ENCODE data around the gene TMEM14A. TPM values are rescaled to one million over a fixed set of nuclear protein-coding genes. Genes with fewer than 3 reads are reported as not detected.
"Not testable (repeated sequence)": the region's sequence is repeated elsewhere in the genome, so short reads cannot be mapped to it uniquely, and the experiment has no call there.

The TMEM14A gene
- total RNA-seq, 1 donor from 2014 or later, result 12.2 TPM

DNA sequence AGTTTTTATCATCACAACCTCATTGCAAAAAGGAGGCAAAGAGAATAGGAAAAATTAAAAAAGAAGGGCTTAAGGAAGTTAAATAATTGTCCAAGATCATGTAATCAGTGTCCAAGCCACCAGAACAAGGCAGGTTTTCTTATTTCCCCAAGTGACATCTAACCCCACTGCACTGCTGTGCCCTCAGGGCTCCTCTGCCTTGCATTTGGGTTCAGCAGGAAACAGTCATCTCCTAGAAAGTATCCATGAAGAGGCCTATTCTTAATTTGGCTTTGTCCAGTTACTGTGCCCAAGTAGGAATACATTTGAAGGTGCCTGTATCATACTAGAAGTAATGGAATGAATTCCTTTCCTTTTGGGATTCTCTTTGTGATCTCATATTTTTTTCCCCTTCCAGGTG, 10.5 kb downstream of the TMEM14A start:
- Mint-ChIP-seq H3K27ac (no peak overlapping the region), H3K9me3 (no peaks in the 10 kb centered on the region), H3K36me3 (ENCODE audit: low read depth) (peaks cover 17% of the 10 kb centered on the region), H3K4me1 (ENCODE audit: low read depth) (no peaks in the 10 kb centered on the region), H3K4me3 (no peak overlapping the region), H3K27me3 (ENCODE audit: insufficient read depth) (no peaks in the 10 kb centered on the region)
- intact Hi-C loops (cut with micrococcal nuclease), result no loop called here
- no peak for DNase-seq (ENCODE audit: low spot score)

DNA sequence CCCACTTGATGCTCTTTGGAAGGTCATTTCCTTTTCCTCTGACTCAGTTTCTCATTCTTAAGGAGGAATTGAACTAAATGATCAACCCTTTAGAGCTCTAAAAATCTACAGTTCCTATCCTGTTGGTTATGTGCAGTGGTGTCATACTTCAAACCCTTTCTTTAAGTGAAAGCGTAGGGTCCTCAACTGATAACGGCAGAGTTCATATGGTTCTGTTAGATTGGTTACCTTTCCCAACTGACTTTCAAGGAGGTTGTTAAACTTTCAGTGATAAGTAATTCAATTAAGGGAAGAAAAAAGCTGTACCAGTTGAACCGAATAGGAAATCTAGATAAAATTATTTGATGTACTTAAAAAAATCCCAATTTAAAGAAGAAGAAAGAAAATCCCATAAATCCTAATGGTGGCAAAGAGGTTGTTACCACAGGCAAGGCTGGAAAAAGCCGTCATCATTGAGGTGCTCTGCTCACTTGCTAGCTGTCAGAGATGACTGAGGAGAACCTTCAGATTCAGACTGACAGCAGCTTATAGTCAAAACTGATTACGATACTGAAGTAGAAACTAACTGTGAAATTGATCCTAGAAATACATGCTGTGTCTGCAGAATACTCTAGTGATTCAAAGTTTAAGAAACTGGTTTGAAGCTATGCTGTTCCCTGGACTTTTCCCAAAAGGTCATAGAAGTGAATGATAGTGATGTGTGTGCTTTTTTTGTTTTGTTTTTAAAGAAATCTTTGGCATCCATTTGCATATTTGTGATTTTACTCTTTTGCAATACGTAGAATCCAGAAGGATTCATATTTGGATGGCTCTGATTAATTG, 16.2 kb downstream of the TMEM14A start:
- H3K27me3 Mint-ChIP-seq (ENCODE audit: insufficient read depth), result no peaks in the 10 kb centered on the region
- intact Hi-C loops (cut with micrococcal nuclease), result no loop called here
- no peak overlapping the region for H3K27ac Mint-ChIP-seq
- no peaks in the 10 kb centered on the region for H3K9me3 Mint-ChIP-seq
- no peaks in the 10 kb centered on the region for H3K4me1 Mint-ChIP-seq (ENCODE audit: low read depth)
- no peak for DNase-seq (ENCODE audit: low spot score)
- peaks cover 12% of the 10 kb centered on the region for H3K36me3 Mint-ChIP-seq (ENCODE audit: low read depth)
- H3K4me3 Mint-ChIP-seq, result no peak overlapping the region

GRCh38 chr6:52689857-52690256, 18.9 kb downstream of the TMEM14A start:
- H3K27me3 Mint-ChIP-seq (ENCODE audit: insufficient read depth), result peaks cover 3% of the 10 kb centered on the region
- intact Hi-C loops (cut with micrococcal nuclease), result no loop called here
- no peak overlapping the region for H3K27ac Mint-ChIP-seq
- peaks cover 2% of the 10 kb centered on the region for H3K36me3 Mint-ChIP-seq (ENCODE audit: low read depth)
- no peaks in the 10 kb centered on the region for H3K9me3 Mint-ChIP-seq
- no peaks in the 10 kb centered on the region for H3K4me1 Mint-ChIP-seq (ENCODE audit: low read depth)
- no peak for DNase-seq (ENCODE audit: low spot score)
- no peak overlapping the region for H3K4me3 Mint-ChIP-seq

DNA sequence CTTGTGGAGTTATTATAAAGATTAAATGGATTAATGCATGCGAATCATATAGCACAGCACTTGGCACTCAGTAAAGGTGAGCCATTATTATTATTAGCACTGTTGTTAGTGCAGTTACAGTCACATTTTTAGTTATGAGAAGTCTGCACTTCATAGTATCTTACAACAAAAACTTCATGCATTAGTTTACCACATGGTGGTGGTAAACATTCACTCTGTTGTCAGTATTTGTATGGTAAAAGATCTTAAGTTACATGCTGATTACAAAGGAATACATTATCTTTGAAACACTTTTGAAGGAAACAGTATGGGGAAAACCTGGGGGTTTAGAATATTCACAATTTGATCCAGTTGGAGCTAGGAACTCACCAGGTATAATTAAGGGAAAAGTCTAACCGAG, 20.8 kb downstream of the TMEM14A start:
- H3K4me3 Mint-ChIP-seq, result no peak overlapping the region
- H3K27ac Mint-ChIP-seq, result no peak overlapping the region
- H3K4me1 Mint-ChIP-seq (ENCODE audit: low read depth), result no peaks in the 10 kb centered on the region
- H3K9me3 Mint-ChIP-seq, result no peaks in the 10 kb centered on the region
- no peak for DNase-seq (ENCODE audit: low spot score)
- H3K36me3 Mint-ChIP-seq (ENCODE audit: low read depth), result no peaks in the 10 kb centered on the region
- intact Hi-C loops (cut with micrococcal nuclease), result no loop called here
- peaks cover 8% of the 10 kb centered on the region for H3K27me3 Mint-ChIP-seq (ENCODE audit: insufficient read depth)

GRCh38 chr6:52693773-52694172, 22.9 kb downstream of the TMEM14A start:
- H3K36me3 Mint-ChIP-seq (ENCODE audit: low read depth), result no peaks in the 10 kb centered on the region
- no peak overlapping the region for H3K4me3 Mint-ChIP-seq
- no peak overlapping the region for H3K27ac Mint-ChIP-seq
- peaks cover 13% of the 10 kb centered on the region for H3K27me3 Mint-ChIP-seq (ENCODE audit: insufficient read depth)
- DNase-seq (ENCODE audit: low spot score), result no peak
- H3K9me3 Mint-ChIP-seq, result no peaks in the 10 kb centered on the region
- intact Hi-C loops (cut with micrococcal nuclease), result no loop called here
- H3K4me1 Mint-ChIP-seq (ENCODE audit: low read depth), result no peaks in the 10 kb centered on the region

DNA sequence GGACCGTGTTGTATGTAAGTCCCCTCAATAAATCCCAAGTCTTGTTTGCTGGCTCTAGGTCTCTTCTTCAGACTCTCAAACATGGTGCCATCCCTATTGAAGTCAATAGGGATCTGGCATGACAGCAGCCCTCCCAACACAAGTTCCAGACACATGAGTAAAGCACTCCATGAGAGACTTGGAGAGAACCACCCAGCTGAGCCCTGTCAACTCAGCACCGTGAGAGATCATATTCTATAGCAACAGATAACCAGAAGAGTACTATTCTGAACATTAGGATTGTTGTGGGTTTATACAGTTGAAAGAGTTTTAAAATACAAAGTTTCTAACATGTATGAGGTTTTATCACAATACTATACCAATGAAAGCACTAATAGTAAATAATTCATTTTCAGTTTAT, 23.5 kb downstream of the TMEM14A start:
- H3K27me3 Mint-ChIP-seq (ENCODE audit: insufficient read depth), result peaks cover 13% of the 10 kb centered on the region
- H3K4me1 Mint-ChIP-seq (ENCODE audit: low read depth), result no peaks in the 10 kb centered on the region
- no peaks in the 10 kb centered on the region for H3K36me3 Mint-ChIP-seq (ENCODE audit: low read depth)
- intact Hi-C loops (cut with micrococcal nuclease), result no loop called here
- H3K4me3 Mint-ChIP-seq, result no peak overlapping the region
- H3K27ac Mint-ChIP-seq, result no peak overlapping the region
- no peak for DNase-seq (ENCODE audit: low spot score)
- no peaks in the 10 kb centered on the region for H3K9me3 Mint-ChIP-seq

- H3K9me3 Mint-ChIP-seq, result no peaks in the 10 kb centered on the region
These were observed 25.5 kb downstream of the TMEM14A start for GRCh38 chr6:52696418-52696817.

GRCh38 chr6:52697903-52698302, 27.0 kb downstream of the TMEM14A start:
- intact Hi-C loops (cut with micrococcal nuclease), result no loop called here
- DNase-seq (ENCODE audit: low spot score), result no peak
- no peak overlapping the region for H3K4me3 Mint-ChIP-seq
- H3K27me3 Mint-ChIP-seq (ENCODE audit: insufficient read depth), result peaks cover 20% of the 10 kb centered on the region
- H3K4me1 Mint-ChIP-seq (ENCODE audit: low read depth), result no peaks in the 10 kb centered on the region
- H3K9me3 Mint-ChIP-seq, result no peaks in the 10 kb centered on the region
- H3K27ac Mint-ChIP-seq, result no peak overlapping the region
- H3K36me3 Mint-ChIP-seq (ENCODE audit: low read depth), result no peaks in the 10 kb centered on the region

More at GRCh38 chr6:52696418-52696817, 25.5 kb downstream of the TMEM14A start:
- Mint-ChIP-seq H3K36me3 (ENCODE audit: low read depth) (no peaks in the 10 kb centered on the region), H3K4me1 (ENCODE audit: low read depth) (no peaks in the 10 kb centered on the region), H3K27ac (no peak overlapping the region), H3K4me3 (no peak overlapping the region), H3K27me3 (ENCODE audit: insufficient read depth) (peaks cover 20% of the 10 kb centered on the region)
- intact Hi-C loops (cut with micrococcal nuclease), result no loop called here
- DNase-seq (ENCODE audit: low spot score), result no peak

GRCh38 chr6:52704060-52704459, 33.1 kb downstream of the TMEM14A start:
- DNase-seq (ENCODE audit: low spot score), result no peak
- H3K4me1 Mint-ChIP-seq (ENCODE audit: low read depth), result no peaks in the 10 kb centered on the region
- peaks cover 6% of the 10 kb centered on the region for H3K9me3 Mint-ChIP-seq
- no peaks in the 10 kb centered on the region for H3K36me3 Mint-ChIP-seq (ENCODE audit: low read depth)
- H3K27me3 Mint-ChIP-seq (ENCODE audit: insufficient read depth), result peaks cover 14% of the 10 kb centered on the region
- no peak overlapping the region for H3K4me3 Mint-ChIP-seq
- intact Hi-C loops (cut with micrococcal nuclease), result no loop called here
- no peak overlapping the region for H3K27ac Mint-ChIP-seq

DNA sequence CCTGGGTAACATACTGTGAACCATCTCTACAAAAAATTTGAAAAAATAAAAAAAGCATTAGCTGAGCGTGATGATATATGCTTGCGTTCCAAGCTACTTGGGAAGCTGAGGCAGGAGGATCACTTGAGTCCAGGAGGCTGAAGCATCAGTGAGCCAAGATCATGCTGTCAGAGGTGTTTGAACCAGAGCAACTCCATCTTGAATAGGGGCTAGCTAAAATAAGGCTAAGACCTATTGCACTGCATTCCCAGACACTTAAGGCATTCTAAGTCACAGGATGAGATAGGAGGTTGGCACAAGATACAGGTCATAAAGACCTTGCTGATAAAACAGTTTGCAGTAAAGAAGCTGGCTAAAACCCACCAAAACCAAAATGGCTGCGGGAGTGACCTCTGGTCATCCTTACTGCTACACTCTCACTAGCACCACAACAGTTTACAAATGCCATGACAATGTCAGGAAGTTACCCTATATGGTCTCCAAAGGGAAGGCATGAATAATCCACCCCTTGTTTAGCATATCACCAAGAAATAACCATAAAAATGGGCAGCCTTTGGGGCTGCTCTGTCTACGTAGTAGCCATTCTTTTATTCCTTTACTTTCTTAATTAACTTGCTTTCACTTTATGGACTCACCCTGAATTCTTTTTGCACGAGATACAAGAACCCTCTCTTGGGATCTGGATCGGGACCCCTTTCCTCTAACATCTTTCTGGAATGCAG, 34.0 kb downstream of the TMEM14A start:
- intact Hi-C loops (cut with micrococcal nuclease), result not testable (repeated sequence)

DNA sequence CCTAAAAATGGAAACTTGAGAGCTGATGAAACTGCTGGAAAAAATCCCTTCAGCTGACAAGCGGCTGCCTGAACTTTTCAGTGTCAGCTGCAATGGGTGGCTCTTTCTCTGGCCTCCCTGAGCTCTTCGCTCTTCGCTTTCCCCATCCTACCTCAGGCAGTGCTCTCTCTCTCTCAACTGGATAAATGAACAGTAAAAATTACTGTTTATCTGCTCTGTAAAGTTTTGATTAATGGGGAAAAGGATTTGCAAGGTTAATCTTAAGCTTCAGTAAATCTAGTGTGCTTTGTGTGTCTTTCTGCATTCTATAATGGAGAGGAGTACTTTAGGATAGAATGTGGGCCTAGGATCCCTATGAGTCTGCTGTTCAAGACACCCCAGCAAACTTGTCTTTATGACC, 35.1 kb downstream of the TMEM14A start:
- no peak for DNase-seq (ENCODE audit: low spot score)
- peaks cover 6% of the 10 kb centered on the region for H3K9me3 Mint-ChIP-seq
- H3K27ac Mint-ChIP-seq, result no peak overlapping the region
- intact Hi-C loops (cut with micrococcal nuclease), result no loop called here
- no peaks in the 10 kb centered on the region for H3K4me1 Mint-ChIP-seq (ENCODE audit: low read depth)
- no peak overlapping the region for H3K4me3 Mint-ChIP-seq
- no peaks in the 10 kb centered on the region for H3K36me3 Mint-ChIP-seq (ENCODE audit: low read depth)
- peaks cover 10% of the 10 kb centered on the region for H3K27me3 Mint-ChIP-seq (ENCODE audit: insufficient read depth)

More for the DNA sequence above, 34.0 kb downstream of the TMEM14A start:
- H3K4me3 Mint-ChIP-seq; H3K9me3 Mint-ChIP-seq; H3K4me1 Mint-ChIP-seq (ENCODE audit: low read depth); DNase-seq (ENCODE audit: low spot score); H3K27ac Mint-ChIP-seq; H3K36me3 Mint-ChIP-seq (ENCODE audit: low read depth): not testable (repeated sequence)
- H3K27me3 Mint-ChIP-seq (ENCODE audit: insufficient read depth), result peaks cover 10% of the 10 kb centered on the region

GRCh38 chr6:52707963-52708680, 37.2 kb downstream of the TMEM14A start:
- Mint-ChIP-seq H3K27me3 (ENCODE audit: insufficient read depth) (peaks cover 4% of the 10 kb centered on the region), H3K4me3 (no peak overlapping the region), H3K4me1 (ENCODE audit: low read depth) (no peaks in the 10 kb centered on the region), H3K27ac (no peak overlapping the region), H3K9me3 (peaks cover 6% of the 10 kb centered on the region), H3K36me3 (ENCODE audit: low read depth) (no peaks in the 10 kb centered on the region)
- intact Hi-C loops (cut with micrococcal nuclease), result no loop called here
- DNase-seq (ENCODE audit: low spot score), result no peak

GRCh38 chr6:52712136-52712535, 41.2 kb downstream of the TMEM14A start:
- Mint-ChIP-seq H3K9me3 (peaks cover 3% of the 10 kb centered on the region), H3K4me1 (ENCODE audit: low read depth) (no peaks in the 10 kb centered on the region), H3K4me3 (no peak overlapping the region), H3K36me3 (ENCODE audit: low read depth) (no peaks in the 10 kb centered on the region), H3K27ac (no peak overlapping the region), H3K27me3 (ENCODE audit: insufficient read depth) (peaks cover 13% of the 10 kb centered on the region)
- no peak for DNase-seq (ENCODE audit: low spot score)
- intact Hi-C loops (cut with micrococcal nuclease), result no loop called here
